Mesothelial cell of epicardium (in vitro differentiated cells): Measurements from ENCODE around the gene APOC1. TPM values are rescaled to one million over a fixed set of nuclear protein-coding genes. Genes with fewer than 3 reads are reported as not detected.
A peak's percentile ranks its signal among the peaks of the same experiment; 100 is the strongest.
"Not testable (repeated sequence)": the region's sequence is repeated elsewhere in the genome, so short reads cannot be mapped to it uniquely, and the experiment has no call there.

ENCODE experiments used
- DNase-seq, 2 experiments: peaks; one replicate each; pipeline ENCODE4 v3.0.0; 2021; ENCODE audit warnings: low spot score in 2 of 2; ENCODE audit not compliant: unreplicated experiment in 2 of 2
- H3K27ac Mint-ChIP-seq: 2 replicates; pipeline ENCODE4 v1.8.0; 2021; ENCODE audit warnings: mixed read lengths
- H3K27me3 Mint-ChIP-seq: 2 replicates; pipeline ENCODE4 v1.8.0; 2021; ENCODE audit warnings: low read depth, mixed read lengths
- H3K36me3 Mint-ChIP-seq: 2 replicates; pipeline ENCODE4 v1.8.0; 2021; ENCODE audit warnings: mixed read lengths
- H3K4me1 Mint-ChIP-seq: 2 replicates; pipeline ENCODE4 v1.8.0; 2021; ENCODE audit warnings: mixed read lengths
- H3K4me3 Mint-ChIP-seq: 2 replicates; pipeline ENCODE4 v1.8.0; 2021; ENCODE audit warnings: mild to moderate bottlenecking, moderate library complexity, mixed read lengths
- H3K9me3 Mint-ChIP-seq: 2 replicates; pipeline ENCODE4 v1.8.0; 2021; ENCODE audit warnings: mixed read lengths
- total RNA-seq: library from RNA; stranded (reverse); gene quantifications from 3 replicates; pipeline ENCODE4 v1.2.1, GENCODE V29; 2021
- TF ChIP-seq, protein P1 (sequence below): fragments of 200-600 bp; sonication (generic); IDR thresholded peaks from one replicate; pipeline ENCODE4 v1.5.0; 2021; ENCODE audit warnings: antibody characterized with exemption; ENCODE audit not compliant: unreplicated experiment

The APOC1 gene
- total RNA-seq, 1 donor from 2014 or later, result 18.6 TPM

GRCh38 chr19:44879309-44880065 is 34.9 kb upstream of the APOC1 start:
- Mint-ChIP-seq H3K27me3 (no peaks in the 10 kb centered on the region), H3K4me1 (peaks cover 34% of the 10 kb centered on the region), H3K27ac (peak overlapping the region; percentile 27), H3K9me3 (no peaks in the 10 kb centered on the region), H3K36me3 (peaks cover 19% of the 10 kb centered on the region), H3K4me3 (no peak overlapping the region)
- no peak for DNase-seq
- TF ChIP-seq, protein P1, sequence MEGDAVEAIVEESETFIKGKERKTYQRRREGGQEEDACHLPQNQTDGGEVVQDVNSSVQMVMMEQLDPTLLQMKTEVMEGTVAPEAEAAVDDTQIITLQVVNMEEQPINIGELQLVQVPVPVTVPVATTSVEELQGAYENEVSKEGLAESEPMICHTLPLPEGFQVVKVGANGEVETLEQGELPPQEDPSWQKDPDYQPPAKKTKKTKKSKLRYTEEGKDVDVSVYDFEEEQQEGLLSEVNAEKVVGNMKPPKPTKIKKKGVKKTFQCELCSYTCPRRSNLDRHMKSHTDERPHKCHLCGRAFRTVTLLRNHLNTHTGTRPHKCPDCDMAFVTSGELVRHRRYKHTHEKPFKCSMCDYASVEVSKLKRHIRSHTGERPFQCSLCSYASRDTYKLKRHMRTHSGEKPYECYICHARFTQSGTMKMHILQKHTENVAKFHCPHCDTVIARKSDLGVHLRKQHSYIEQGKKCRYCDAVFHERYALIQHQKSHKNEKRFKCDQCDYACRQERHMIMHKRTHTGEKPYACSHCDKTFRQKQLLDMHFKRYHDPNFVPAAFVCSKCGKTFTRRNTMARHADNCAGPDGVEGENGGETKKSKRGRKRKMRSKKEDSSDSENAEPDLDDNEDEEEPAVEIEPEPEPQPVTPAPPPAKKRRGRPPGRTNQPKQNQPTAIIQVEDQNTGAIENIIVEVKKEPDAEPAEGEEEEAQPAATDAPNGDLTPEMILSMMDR, result no peak

DNA sequence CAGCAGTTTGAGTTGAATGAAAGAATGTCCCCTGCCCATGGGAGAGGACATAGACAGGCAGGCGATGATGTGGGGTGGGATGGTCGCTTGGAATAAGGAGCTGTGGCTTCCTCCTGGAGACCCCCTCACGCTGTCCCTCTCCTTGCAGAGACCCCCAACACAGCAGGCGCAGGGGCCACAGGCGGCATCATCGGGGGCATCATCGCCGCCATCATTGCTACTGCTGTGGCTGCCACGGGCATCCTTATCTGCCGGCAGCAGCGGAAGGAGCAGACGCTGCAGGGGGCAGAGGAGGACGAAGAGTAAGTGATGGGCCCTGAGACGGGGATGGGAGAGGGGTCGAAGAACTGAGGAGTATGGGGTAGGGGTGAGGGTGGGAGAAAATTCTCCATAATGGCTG is 32.3 kb upstream of the APOC1 start:
- H3K27me3 Mint-ChIP-seq, result no peaks in the 10 kb centered on the region
- H3K4me1 Mint-ChIP-seq, result peaks cover 31% of the 10 kb centered on the region
- no peak overlapping the region for H3K4me3 Mint-ChIP-seq
- H3K27ac Mint-ChIP-seq, result peak overlapping the region; percentile 68
- peaks cover 24% of the 10 kb centered on the region for H3K36me3 Mint-ChIP-seq
- TF ChIP-seq, protein P1, result no peak
- no peak for DNase-seq
- no peaks in the 10 kb centered on the region for H3K9me3 Mint-ChIP-seq

DNA sequence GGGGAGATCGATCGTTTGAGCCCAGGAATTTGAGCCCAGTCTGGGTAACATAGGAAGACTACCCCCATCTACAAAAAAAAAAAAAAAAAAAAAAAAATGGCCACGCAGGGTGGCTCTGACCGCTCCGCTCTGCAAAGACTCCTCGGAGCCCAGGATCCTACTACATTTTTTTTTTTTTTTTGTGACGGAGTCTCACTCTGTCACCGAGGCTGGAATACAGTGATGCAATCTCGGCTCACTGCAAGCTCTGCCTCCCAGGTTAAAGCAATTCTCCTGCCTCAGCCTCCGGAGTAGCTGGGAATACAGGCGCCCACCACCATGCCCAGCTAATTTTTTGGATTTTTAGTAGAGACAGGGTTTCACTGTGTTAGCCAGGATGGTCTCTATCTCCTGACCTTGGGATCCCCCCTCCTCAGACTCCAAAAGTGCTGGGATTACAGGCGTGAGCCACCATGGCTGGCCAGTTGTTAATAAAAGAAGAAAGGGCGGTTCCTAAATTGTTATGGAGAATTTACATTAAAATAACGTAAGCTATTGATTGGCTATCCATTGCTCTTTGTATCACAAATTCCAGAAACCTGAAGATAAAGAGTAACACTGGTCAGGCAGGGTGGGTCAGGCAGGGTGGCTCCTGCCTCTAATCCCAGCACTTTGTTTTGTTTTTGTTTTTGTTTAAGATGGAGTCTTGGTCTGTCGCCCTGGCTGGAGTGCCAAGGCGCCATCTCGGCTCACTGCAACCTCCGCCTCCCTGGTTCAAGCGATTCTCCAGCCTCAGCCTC is 31.6 kb upstream of the APOC1 start:
- H3K4me1 Mint-ChIP-seq, result peaks cover 26% of the 10 kb centered on the region
- not testable (repeated sequence) for H3K4me3 Mint-ChIP-seq, DNase-seq, H3K27me3 Mint-ChIP-seq, H3K9me3 Mint-ChIP-seq
- peak overlapping the region; percentile 56 for H3K27ac Mint-ChIP-seq
- peaks cover 28% of the 10 kb centered on the region for H3K36me3 Mint-ChIP-seq

DNA sequence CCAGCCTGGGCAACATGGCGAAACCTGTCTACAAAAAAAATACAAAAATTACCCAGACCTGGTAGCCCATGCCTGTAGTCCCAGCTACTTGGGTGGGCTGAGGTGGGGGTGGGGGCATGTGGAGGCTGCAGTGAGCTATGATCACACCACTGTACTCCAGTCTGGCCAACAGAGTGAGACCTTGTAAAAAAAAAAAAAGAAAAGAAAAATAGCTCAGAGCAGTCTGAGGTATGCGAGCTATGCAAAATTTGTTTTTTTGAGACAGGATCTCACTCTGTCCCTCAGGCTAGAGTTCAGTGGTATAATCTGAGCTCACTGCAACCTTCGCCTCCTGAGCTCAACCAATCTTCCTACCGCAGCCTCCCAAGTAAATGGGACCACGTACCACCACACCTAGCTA is 30.5 kb upstream of the APOC1 start:
- Mint-ChIP-seq H3K4me3 (no peak overlapping the region), H3K36me3 (peaks cover 34% of the 10 kb centered on the region), H3K9me3 (no peaks in the 10 kb centered on the region), H3K27ac (peak overlapping the region; percentile 90), H3K4me1 (peaks cover 16% of the 10 kb centered on the region), H3K27me3 (no peaks in the 10 kb centered on the region)
- TF ChIP-seq, protein P1, result no peak
- no peak for DNase-seq

GRCh38 chr19:44884566-44884965 is 29.8 kb upstream of the APOC1 start:
- H3K36me3 Mint-ChIP-seq, result peaks cover 36% of the 10 kb centered on the region
- peak overlapping the region; percentile 90 for H3K27ac Mint-ChIP-seq
- H3K27me3 Mint-ChIP-seq, result no peaks in the 10 kb centered on the region
- DNase-seq, result no peak
- no peaks in the 10 kb centered on the region for H3K9me3 Mint-ChIP-seq
- peaks cover 17% of the 10 kb centered on the region for H3K4me1 Mint-ChIP-seq
- no peak overlapping the region for H3K4me3 Mint-ChIP-seq
- TF ChIP-seq, protein P1, result no peak

- H3K36me3 Mint-ChIP-seq, result peaks cover 34% of the 10 kb centered on the region
- H3K4me3 Mint-ChIP-seq, result no peak overlapping the region
- H3K27me3 Mint-ChIP-seq, result no peaks in the 10 kb centered on the region
- peak overlapping the region; percentile 30 for H3K27ac Mint-ChIP-seq
- TF ChIP-seq, protein P1, result no peak
- H3K4me1 Mint-ChIP-seq, result peaks cover 21% of the 10 kb centered on the region
- H3K9me3 Mint-ChIP-seq, result no peaks in the 10 kb centered on the region
- no peak for DNase-seq
These were observed 28.3 kb upstream of the APOC1 start for GRCh38 chr19:44886141-44886540.
